GM19023 (cell line): ENCODE results near the gene PXMP4.
A peak's percentile ranks its signal among the peaks of the same experiment; 100 is the strongest.

Experiments
- ATAC-seq: cut with Tn5 transposase; IDR thresholded peaks from one replicate; pipeline ENCODE4 v1.9.1; 2021; ENCODE audit warnings: mild to moderate bottlenecking, moderate library complexity; ENCODE audit not compliant: unreplicated experiment

Gene PXMP4

GRCh38 chr20:33732166-33732970, 12.3 kb upstream of the PXMP4 start:
- peak; percentile 63 for ATAC-seq

GRCh38 chr20:33731693-33732165, 11.6 kb upstream of the PXMP4 start, which contains the start of gene ZNF341:
TSS of gene ZNF341 (plus strand) at chr20:33731996. CDS start at chr20:33732022, 26 bp downstream.
- peak; percentile 80 for ATAC-seq

- no peak for ATAC-seq
These were observed 11.0 kb upstream of the PXMP4 start for GRCh38 chr20:33730946-33731692.

- no peak for ATAC-seq
These were observed 9.0 kb upstream of the PXMP4 start for GRCh38 chr20:33729101-33729500.

GRCh38 chr20:33728463-33728862, 8.4 kb upstream of the PXMP4 start:
- no peak for ATAC-seq

- no peak for ATAC-seq
These were observed 7.7 kb upstream of the PXMP4 start for GRCh38 chr20:33727806-33728205.

GRCh38 chr20:33727115-33727479, 7.0 kb upstream of the PXMP4 start:
- ATAC-seq = no peak

GRCh38 chr20:33725607-33726264, 5.6 kb upstream of the PXMP4 start:
- ATAC-seq = no peak

GRCh38 chr20:33724439-33725094, 4.5 kb upstream of the PXMP4 start:
- no peak for ATAC-seq

- ATAC-seq = no peak
These were observed 1.5 kb upstream of the PXMP4 start for GRCh38 chr20:33721391-33722140.

- no peak for ATAC-seq
These were observed 677 bp downstream of the PXMP4 start for GRCh38 chr20:33719277-33719988.

- no peak for ATAC-seq
These were observed 3.6 kb downstream of the PXMP4 start for GRCh38 chr20:33716498-33716897.

GRCh38 chr20:33713865-33714367, 6.2 kb downstream of the PXMP4 start:
- no peak for ATAC-seq

GRCh38 chr20:33711446-33711738, 8.7 kb downstream of the PXMP4 start:
- no peak for ATAC-seq

GRCh38 chr20:33710681-33711445, 9.2 kb downstream of the PXMP4 start:
- ATAC-seq = no peak

GRCh38 chr20:33709905-33710541, 10.1 kb downstream of the PXMP4 start:
- ATAC-seq = no peak

GRCh38 chr20:33709398-33709797, 10.7 kb downstream of the PXMP4 start:
- ATAC-seq = no peak

- no peak for ATAC-seq
These were observed 12.4 kb downstream of the PXMP4 start for GRCh38 chr20:33707668-33708067.
